ENCODE results near the gene SLC6A2.
"Not testable (repeated sequence)": the region's sequence is repeated elsewhere in the genome, so short reads cannot be mapped to it uniquely, and the experiment has no call there.

The SLC6A2 gene

DNA sequence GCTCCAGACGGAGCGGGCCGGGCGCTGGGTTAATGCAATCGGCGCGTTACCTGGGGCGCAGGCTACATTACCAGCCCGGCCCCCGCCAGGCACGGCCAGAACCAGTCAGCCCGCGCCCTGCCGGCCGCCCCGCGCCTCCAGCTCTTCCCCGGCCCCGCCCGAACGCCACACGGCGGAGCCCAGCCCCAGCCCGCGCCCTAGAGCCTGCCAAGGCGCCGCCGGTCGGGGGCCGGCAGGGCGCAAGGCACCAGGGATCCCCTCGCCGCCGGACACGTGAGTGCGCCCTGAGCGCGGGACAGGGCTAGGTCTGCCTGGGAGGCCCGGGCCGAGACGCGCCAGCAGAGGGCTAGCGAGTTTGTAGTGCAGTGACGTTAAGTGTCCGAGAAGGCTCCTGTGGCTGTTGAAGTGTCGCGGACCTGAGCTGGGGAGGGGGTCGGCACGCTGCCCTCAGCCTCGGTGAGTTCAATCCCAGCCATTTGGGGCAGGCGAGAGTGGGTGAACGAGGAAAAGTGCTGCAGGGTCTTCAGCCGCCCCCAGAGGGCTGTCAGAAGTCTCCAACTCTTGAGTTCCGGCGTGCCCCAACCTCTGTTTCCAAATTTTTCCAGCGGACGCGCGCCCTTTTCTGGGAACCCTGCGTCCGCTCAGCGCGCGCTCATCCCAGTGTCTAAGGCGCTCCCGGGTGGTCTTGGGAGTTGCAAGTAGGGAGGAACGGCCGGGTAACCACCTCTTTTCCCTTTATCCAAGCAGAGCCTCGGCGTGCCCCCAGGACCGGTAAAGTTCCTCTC lies at the start of gene SLC6A2:
TSS of gene SLC6A2 (plus strand) at position 92 of the 785 bp plus-strand sequence. CDS start 707 bp downstream, outside the sequence.
- no peak for DNase-seq

- no peak for DNase-seq
These were observed 42.0 kb upstream of the SLC6A2 start for GRCh38 chr16:55613613-55614335.

- DNase-seq: no peak
These were observed 40.7 kb upstream of the SLC6A2 start for GRCh38 chr16:55615071-55615470.

GRCh38 chr16:55615670-55616069 lies 40.1 kb upstream of the SLC6A2 start:
- not testable (repeated sequence) for DNase-seq

DNA sequence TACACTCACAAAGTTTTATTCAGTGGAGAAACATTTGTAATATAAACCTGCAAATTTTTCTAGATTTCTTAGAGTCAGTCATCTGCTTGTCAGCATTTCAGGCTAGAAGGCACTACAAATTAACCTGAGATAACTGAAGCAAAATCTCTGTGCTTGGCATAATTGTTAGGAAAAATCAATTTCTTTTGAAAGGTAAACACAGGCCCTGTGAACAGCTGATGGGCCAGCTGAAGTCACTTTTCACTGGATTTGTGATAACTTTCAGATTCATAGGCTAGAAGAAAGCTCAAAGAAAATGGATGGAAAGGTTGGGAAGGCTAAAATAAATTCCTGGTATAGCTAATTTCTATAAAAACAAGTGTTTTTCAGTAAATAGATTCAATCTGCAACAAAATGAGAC lies 34.0 kb upstream of the SLC6A2 start:
- DNase-seq: no peak

GRCh38 chr16:55622272-55622671 lies 33.5 kb upstream of the SLC6A2 start:
- DNase-seq: no peak

DNA sequence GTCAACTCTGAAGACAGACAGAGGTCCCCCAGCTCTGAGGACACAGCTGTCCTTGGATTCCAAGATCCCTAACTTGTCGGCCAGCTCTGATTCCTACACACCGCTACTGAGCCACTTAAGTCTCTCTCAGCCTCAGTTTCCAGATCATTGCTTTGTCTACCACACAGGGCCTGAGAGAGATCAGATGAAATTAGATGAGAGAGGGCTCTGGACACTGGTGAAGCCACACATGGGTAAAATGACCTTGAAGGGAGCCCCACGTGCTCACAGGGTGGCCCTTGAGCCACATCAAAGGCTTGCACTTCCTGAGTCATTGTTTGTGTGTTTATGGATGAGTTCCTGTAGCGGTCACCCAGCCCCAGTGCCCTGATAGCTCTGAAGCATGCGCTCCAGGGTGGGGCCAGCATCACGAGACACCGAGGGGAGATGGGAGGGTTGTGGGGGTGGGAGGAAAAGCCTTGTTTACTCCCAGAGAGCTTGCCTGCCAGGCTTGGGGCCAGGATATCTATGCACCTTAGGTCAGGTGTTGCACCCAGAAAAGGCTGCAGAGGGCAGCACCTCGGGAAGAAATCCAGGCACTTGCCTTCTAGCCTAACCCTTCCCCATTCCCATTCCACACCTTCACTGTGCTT lies 32.7 kb upstream of the SLC6A2 start:
- no peak for DNase-seq

DNA sequence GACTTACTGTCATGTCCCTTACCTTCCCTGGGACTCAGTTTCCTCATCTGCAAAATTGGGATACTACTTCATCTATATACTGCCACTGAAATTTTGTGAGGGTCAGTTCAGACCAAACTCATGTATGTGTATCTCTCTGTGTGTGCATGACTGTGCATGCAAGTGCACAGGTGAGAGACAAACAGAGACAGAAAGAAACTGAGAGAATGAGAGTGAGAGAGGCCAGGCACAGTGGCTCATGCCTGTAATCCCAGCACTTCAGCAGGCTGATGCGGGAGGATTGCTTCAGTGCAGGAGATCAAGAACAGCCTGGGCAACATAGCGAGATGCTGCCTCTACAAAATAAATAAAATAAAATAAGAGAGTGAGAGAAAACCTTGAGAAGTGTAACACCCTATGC lies 32.1 kb upstream of the SLC6A2 start:
- DNase-seq: no peak

GRCh38 chr16:55624696-55625095 lies 31.1 kb upstream of the SLC6A2 start:
- DNase-seq: no peak

DNA sequence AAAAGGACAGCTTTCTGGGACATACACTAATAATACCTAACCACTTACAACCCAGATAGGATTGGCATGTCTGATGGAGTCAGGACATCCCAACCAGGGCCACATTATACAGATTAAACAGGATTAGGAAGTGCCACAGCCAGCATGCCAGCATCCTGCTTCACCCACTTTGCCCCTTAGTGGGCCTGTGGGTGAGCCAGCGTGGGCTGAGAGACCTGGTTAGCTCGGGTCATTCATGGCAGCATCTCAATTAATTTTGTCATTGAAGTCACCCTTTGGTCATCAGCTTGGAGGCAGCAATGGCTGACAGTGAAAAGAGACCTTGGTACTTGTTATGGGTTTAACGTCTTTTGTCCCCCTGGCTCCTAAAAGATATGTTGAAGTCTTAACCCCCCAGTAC lies 29.9 kb upstream of the SLC6A2 start:
- DNase-seq: no peak

- DNase-seq: no peak
These were observed 27.4 kb upstream of the SLC6A2 start for GRCh38 chr16:55628306-55628968.

DNA sequence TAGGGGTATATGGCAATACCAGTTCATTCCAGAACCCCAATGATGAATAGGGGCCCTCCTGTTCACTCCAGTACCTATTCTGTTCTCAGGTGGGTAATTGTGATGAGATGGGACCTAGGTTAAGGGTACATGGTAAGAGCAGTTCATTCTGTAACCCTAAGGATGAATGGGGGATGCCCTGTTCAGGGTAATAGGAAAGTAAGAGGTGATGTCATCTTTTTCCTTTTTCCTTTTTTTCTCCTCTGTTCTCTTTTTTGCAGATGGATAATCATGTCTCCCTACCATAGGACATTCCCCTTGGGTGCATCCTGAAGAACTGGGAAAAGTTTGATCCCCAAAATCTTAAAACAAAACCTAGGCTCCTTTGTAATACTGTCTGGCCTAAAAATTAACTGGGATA lies 25.0 kb upstream of the SLC6A2 start:
- no peak for DNase-seq

DNA sequence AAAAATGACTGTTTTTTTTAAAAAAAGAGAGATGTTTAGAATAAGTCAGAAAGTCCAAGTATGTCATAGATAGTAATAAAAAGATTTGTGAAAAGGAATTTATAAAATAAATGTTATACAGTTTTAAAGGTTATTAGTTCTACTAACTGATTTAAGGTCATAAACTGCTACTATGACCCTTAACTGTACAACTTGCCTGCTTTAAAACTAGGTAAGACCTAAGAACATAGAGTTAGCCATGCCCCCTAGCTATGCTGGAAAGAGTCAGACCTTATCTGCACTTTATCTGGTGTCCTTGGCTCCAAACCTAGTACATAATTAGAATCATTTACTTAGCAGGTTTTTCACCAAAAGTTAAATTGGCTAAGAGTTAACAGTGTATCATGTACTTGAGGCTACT lies 23.5 kb upstream of the SLC6A2 start:
- no peak for DNase-seq

- DNase-seq: no peak
These were observed 21.6 kb upstream of the SLC6A2 start for GRCh38 chr16:55634193-55634592.

DNA sequence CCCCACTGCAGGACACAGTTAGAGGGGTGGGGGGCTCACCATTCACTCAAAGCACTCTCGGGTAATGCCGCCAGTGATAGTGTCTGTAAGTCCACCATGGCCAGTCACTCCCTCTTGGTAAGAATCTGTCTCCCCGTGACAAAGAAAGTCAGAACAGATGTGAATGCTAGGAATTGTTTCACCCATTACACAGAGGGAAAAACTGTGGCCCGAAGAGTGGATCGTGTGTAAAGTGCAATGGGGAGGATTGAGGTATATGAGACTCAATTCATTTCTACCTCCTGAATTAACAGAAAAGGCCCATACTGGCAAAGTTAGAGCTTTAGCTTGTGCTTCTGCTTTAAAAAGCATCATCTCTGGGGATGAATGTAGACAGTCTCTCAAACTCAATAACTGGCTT lies 17.5 kb upstream of the SLC6A2 start:
- DNase-seq: no peak

GRCh38 chr16:55640701-55641327 lies 15.0 kb upstream of the SLC6A2 start:
- DNase-seq: no peak

- no peak for DNase-seq
These were observed 14.2 kb upstream of the SLC6A2 start for GRCh38 chr16:55641430-55642056.

DNA sequence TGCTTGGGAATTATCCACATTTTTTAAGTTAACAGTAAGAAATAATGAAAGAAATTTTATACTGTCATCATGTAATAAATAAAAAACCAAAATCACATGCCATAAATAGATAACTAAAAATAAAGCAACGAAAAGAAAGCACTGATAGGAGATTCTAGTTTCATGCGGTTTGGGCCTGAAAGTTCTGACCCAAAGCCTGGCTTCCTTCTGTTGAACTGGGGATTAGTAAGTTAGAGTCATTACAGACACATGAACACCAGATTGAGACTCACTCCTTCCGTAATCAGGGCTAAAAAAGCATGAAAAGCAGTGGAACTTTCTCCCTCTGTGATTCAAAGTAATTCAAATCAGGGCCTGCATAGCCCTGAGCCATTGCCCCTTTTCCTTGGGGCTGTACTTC lies 13.2 kb upstream of the SLC6A2 start:
- no peak for DNase-seq

DNA sequence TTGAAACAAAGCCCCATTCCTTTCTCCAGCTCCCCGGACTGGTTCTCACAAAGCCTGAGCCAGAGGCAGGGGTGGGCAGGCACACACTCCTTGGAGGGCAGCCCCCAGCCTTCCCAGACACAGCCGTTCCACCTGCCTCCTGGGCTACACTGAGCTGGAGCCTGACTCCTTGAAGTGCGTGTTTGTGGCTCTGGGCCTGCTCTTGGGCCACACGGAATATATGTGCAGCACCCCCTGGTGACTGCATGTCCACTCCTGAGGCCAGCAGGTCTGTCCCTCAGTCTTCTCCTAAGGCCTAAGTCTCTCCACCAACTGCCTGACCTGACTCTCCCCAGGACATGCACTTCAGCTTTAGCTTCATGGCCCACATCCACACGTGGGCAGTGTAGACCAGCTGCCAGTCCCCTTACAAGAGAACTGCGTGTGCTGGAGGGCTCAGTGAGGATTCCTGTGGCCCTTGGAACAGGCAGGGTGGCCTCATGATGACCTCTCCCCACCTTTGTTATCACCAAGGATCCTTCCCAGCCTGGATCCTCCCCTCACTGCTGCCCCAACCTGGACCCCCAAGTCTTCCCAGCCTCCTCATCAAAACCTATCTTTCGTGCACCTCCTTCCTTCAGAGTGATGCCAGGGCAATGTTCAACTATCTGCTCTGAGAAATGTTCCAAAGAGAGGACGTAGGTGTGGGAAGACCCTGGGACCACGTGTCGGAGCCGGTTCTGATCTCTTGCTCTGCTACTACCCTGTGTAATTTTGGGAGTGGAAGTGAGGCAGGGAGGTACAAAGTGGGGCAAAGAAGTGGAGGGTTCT lies 12.4 kb upstream of the SLC6A2 start:
- no peak for DNase-seq

DNA sequence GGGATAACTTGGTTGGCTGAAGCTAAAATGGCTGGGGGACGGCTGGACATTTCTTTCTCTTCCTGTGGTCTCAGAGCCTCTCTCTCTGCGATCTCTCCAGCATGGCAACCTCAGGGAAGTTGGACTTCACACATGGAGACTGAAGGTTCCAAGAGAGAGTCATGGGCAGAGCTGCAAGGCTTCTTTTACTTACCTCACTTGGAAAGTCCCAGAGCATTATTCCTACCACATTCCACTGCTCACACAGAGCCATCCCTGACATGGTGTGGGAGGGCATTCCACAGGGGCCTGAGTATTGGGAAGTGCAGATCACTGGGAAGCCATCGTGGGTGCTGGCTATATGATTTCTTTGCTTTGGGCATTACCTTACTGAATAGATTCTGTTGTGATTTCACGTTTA lies 9.8 kb upstream of the SLC6A2 start:
- no peak for DNase-seq

GRCh38 chr16:55647343-55647742 lies 8.4 kb upstream of the SLC6A2 start:
- DNase-seq: no peak

- no peak for DNase-seq
These were observed 8.0 kb upstream of the SLC6A2 start for GRCh38 chr16:55647798-55648197.
